Activated CD4-positive, alpha-beta T cell treated with anti-CD3 and anti-CD28 coated beads for 1 hour (primary cell): Measurements from ENCODE around the gene SEMA6B.
"Not testable (repeated sequence)": the region's sequence is repeated elsewhere in the genome, so short reads cannot be mapped to it uniquely, and the experiment has no call there.

Source experiments
- DNase-seq: peaks from one replicate; pipeline ENCODE4 v3.0.0-alpha.2; 2020

Gene SEMA6B

DNA sequence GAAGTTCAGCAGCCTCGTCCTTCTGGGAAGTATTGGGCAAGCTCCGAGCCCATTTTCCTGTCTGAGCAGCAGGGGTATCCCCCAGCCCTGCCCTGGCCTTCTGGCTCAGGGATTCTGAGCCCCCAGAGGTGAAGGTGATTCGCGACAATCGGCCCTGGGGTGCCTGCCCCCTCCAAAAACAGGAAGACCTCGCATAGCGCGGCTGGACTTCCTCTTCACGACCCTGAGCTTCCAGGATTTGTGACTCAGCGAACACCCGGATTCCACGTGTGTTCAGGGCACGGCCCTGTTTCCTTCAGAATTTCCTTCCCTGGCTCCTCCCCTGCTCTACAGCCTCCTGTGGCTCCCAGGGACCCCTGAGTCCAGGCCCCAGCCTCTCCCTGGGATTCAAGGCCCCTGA, at the start of gene SEMA6B:
Gene SEMA6B, minus strand, starts transcription at position 116 of the 400 bp plus-strand sequence. CDS start 1,227 bp downstream, outside the sequence.
- DNase-seq: no peak

- no peak for DNase-seq
These were observed 47.6 kb upstream of the SEMA6B start for GRCh38 chr19:4606921-4607678.

DNA sequence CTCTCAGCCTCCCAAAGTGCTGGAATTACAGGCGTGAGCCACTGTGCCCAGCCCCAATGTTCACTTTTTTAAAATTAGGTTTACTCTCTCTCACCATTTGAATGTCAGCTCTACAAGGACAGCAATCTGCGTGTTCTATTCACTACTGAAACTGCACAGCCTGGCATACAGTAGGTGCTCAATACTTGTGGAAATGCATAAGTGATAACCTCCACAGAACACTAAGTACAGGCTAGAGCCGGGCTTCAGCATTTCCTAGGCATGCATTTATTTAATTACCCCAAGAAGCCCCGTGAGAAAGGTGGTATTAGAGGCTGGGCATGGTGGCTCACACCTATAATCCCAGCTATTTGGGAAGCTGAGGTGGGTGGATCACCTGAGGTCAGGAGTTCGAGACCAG, 46.7 kb upstream of the SEMA6B start:
- no peak for DNase-seq

DNA sequence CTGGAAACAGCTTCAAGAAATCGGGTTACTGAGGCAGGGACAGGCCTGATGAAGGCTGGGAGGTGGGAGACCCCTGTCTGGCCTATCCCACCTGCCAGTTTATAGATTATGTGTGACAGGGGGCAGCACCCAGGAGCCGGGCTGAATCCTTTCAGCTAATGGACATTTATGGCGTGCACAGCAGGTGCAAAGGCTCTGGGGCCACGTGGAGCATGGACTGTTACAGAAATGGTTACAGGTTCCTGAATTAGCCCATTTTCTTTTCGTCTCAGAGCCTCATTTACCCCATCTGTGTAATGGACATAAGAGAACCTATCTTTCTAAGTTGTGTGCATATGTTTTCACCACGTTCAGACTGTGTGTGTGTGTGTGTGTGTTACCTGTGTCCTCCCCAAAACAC, 45.4 kb upstream of the SEMA6B start:
- no peak for DNase-seq

- DNase-seq: no peak
These were observed 43.4 kb upstream of the SEMA6B start for GRCh38 chr19:4602915-4603314.

DNA sequence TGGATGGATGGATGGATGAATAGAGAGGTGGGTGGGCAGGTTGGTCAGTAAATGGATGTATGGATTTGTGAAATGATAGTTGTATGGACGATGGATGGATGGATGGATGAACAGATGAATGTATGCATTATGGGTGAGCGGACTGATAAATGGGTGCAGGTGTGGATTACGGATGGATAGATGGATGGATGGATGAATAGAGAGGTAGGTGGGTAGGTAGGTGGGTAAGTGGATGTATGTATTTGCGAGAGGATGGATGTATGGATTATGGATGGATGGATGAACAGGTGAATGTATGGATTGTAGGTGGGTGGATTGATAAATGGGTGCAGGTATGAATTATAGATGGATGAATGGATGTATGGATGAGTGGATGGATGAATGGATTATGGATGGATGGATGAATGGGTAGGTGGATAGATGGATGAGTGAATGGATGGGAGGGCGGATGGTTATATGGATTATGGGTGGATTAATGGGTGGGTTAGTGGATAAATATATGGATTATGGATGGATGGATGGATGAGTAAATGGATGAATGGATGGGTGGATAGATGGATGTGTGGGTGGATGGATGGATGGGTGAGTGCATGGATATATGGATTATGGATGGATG, 42.8 kb upstream of the SEMA6B start:
- DNase-seq: no peak

DNA sequence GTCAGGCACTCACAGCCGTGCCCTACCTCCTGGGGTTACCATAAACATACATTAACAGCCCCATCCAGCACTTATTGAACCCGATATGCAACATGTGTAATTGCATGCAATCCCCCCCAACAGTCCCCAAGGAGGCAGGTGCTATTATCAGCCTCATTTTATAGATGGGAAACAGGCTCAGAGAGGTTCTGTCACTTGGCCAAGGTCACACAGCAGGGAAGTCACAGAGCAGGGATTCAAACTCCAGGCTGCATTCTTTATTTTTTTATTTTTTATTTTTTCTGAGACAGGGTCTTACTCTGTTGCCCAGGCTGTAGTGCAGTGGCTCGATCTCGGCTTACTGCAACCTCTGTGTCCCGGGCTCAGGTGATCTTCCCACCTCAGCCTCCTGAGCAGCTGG, 41.4 kb upstream of the SEMA6B start:
- DNase-seq: no peak

- no peak for DNase-seq
These were observed 40.6 kb upstream of the SEMA6B start for GRCh38 chr19:4600082-4600481.

DNA sequence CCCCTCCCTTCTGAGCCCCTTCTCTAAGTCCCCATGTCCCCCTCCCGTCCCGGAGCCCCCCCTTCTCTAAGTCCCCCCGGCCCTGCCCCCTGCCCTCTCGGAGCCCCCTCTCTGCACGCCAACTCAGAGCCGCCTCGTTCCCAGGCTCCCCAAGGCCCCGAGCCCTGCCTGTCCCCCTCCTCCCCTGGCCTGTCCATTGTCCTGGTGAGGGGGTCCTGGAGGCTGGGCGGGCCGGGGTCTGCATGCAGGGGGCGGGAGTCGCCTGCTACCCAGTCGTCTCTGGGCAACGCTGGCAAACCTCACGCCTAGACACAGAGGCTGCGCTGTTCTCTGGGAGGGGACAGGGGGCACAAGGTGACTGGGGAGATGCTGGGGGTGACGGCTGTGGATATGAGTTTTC, 39.2 kb upstream of the SEMA6B start:
- DNase-seq: no peak

DNA sequence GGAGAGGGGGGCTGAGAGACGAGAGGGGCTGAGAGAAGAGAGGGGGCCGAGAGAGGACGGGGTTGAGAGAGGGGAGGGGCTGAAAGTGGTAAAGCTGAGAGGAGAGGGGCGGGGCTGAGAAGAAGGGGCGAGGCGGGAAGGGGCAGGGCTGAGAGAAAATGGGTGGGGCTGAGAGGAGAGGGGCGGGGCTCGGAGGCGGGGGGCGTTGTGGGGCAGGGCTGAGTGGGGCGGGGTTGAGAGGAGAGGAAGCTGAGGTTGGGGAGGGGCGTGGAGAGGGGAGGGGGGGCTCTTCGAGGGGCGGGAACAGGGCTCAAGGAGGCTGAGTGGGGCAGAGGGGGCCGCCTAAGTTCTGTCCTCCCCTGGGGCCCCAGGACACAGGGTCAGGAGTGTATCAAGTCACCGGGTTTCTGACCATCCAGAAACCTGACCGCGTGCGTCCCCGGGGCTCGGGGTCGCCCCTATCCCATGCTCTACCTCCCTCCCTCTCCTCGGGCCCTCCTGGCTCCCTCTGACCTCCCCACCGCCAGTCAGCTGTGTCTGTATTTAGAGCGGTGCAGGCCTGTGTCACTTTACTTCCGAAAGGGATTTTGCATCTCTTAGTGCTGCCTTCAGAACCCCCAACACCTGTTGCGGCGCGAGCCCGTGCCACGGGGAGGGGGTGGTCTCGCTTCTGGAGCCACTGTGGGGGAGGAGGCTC, 38.6 kb upstream of the SEMA6B start:
- peak; percentile 19 for DNase-seq

DNA sequence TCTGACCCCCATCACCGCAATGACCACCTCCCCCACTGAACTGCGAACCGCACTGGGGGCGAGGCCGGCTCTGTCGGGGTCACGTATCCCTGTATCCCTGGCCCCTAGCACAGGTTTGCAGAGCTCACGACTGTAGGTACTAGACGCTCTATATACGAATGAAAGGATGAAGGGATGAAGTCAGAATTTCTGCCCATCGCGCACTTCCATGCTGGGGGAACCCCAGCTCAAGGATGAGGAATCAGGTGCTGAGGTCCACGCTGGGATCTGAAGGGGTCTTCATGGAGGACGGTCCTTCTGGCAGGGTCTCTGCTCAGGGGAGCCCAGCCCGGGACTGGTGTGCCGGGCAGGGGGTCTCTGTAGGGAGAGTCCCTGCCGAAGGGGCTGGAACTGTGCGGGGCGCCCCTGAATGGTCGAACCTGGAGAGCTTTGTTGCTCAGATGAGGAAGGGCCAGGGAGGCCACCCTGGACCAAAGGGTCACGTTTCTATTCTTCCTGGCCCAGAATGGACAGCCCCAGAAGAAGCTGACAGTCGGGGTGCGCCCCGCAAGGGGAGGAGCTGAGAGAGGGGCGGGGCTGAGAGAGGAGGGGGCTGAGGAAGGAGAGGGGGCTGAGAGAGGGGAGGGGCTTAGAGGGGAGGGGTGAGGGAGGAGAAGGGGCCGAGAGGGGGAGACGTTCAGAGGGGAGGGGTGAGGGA, 37.9 kb upstream of the SEMA6B start:
- DNase-seq: no peak

DNA sequence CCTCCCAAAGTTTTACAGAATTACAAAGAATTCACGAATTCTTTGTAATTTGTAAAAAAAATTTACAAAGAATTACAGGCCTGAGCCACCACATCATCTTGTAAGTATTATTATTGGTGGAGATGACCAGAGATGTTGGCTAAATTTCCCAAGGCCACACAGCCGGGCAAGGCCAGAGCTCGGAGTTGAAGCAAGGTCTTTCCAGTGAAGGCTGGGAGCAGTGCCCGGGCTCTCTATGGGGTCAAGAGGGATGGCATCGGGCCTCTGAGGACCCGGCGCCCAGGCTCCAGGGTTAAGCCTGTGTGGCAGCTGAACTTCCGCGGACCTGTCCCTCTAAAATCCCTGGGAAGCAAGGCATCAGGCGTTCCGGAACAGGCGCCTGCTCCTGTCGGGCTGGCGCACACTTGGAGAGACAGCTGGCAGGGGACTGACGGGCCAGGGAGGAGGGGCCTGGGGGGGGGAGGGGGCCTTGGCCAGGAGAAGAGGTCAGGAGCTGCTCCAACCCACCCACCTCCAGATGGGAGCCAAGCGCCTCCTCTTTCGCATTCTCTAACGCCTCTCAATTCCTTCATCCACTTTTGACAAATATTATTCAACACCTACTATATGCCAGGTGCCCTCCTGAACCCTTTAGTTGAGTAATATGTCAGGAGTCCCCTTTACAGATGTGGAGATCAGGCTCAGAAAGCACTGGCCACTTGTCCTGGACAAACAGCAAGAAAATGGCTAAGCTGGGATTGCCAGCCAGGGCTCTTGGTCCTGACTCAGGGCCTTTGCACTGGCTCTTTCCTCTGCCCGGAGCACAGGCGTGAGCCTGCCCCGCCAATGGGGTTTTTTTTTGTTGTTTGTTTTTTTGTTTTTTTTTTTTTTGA, 36.8 kb upstream of the SEMA6B start:
- no peak for DNase-seq

DNA sequence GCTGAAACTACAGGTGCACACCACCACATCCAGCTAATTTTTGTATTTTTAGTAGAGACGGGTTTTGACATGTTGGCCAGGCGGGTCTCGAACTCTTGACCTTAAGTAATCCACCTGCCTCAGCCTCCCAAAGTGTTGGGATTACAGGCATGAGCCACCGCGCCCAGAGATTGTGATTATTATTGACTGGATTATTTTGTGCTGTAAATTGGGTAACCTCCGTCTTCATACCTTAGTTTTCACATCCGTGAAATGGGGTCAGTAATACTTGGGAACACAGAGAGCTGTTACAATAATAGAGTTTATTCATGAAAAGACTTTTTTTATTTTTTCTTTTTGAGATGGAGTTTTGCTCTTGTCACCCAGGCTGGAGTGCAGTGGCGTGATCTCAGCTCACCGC, 35.7 kb upstream of the SEMA6B start:
- DNase-seq: not testable (repeated sequence)

DNA sequence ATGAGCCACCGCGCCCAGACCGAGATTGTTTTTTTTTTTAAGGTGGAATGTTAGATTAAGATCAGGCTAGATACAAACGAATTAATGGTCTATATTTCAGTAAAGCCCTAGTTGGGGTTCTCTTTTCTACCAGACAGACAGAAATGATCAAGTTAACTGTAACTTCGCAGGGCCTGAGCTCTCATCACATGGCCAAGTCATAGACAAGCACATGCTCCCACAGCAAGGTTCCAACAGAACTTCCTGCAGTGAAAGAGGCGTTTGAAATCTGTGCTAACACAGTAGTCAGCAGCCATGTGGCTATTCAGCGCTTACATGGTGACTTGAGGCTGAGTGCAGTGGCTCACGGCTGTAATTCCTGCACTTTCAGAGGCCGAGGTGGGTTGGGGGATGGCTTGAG, 34.7 kb upstream of the SEMA6B start:
- no peak for DNase-seq

DNA sequence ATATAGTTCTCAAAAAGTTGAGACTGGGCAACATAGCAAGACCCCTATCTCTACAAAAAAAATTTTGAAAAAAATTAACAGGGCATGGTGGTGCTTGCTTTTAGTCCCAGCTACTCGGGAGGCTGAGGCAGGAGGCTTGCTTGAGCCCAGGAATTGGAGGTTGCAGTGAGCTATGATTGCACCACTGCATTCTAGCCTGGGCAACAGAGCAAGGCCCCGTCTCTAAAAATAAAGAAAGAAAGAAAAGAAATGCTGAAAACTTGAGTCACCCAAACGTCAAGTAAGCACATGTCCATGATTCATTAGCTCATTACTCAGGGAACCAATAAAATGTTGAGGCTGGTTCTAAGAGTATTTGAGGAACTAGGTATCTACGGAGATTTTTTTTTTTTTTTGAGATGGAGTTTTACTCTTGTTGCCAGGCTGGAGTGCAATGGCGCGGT, 33.9 kb upstream of the SEMA6B start:
- DNase-seq: no peak

GRCh38 chr19:4592445-4592844, 33.0 kb upstream of the SEMA6B start:
- DNase-seq: no peak

GRCh38 chr19:4591320-4591719, 31.8 kb upstream of the SEMA6B start:
- no peak for DNase-seq

- no peak for DNase-seq
These were observed 31.1 kb upstream of the SEMA6B start for GRCh38 chr19:4590559-4590958.

DNA sequence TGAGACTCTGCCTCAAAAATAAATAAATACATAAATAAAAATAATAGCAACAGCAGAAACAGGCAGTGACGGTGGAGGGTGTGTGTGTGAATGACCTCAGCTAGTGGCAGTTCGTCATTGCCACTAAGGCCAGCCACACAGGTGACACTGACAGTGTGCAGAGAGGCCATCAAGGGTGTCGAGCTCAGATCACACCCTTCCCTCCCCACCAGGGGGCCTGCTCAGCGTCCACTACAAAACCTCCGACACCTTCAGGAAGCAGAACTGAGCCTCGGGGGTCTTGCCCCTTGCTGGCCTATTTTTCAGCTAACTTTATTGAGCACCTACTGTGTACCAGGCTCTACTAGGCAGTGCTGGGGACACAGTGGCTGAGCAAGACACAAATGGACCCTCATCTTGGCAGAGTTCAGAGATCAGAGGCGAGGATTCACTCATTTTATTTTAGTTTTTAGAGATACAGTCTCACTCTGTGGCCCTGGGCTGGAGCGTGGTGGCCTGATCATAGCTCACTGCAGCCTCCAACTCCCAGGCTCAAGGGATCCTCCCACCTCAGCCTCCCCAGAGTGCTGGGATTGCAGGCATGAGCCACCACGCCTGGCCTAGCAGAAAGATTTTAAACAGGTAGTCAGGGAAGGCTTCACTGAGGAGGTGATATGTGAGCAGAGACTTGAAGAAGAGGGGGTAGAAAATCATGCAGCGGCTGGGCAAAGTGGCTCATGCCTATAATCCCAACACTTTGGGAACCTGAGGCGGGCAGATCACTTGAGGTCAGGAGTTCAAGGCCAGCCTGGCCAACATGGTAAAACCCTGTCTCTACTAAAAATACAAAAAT, 30.3 kb upstream of the SEMA6B start:
- DNase-seq: no peak

GRCh38 chr19:4588291-4588761, 28.8 kb upstream of the SEMA6B start:
- DNase-seq: no peak

DNA sequence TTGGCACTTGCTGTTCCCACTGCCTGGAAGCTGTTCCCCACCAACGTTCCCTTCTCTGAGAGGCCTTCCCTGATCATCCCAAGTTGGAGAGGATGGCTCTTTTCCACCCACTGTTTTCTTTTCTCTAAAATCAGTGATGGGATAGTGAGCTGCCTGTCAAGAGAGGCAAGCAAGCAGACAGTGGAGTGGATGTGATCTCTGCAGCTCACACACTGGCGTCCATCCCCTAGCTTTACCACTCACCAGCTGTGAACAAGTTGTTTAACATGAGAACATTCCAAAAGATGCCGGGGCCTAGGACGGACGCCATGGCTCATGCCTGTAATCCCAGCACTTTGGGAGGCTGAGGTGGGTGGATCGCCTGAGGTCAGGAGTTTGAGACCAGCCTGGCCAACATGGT, 28.0 kb upstream of the SEMA6B start:
- no peak for DNase-seq
